MCF 10A (cell line): Measurements from ENCODE around the gene PLCG2. TPM values are rescaled to one million over a fixed set of nuclear protein-coding genes. Genes with fewer than 3 reads are reported as not detected.

Experiments
- BruUV-seq: library from RNA; stranded (reverse); fragments of 400-500 nt; replicated peaks from 2 replicates; lab custom pipeline; 2021; lab: Mats Ljungman, UMichigan
- CTCF ChIA-PET: fragments of 300-600 bp; sonication (Branson Sonifier 250); formaldehyde crosslinking; extraction: SDS; loops from one replicate; lab custom pipeline; 2021; ENCODE audit warnings: antibody characterized with exemption, inconsistent platforms; lab: Yijun Ruan, JAX
- POLR2A ChIA-PET: fragments of 300-600, 350-650 bp; sonication (Branson Sonifier 250); formaldehyde crosslinking; extraction: SDS; loops from one replicate; lab custom pipeline; 2020; ENCODE audit warnings: antibody characterized with exemption, inconsistent platforms; lab: Yijun Ruan, JAX
- DNase-seq: peaks from one replicate; pipeline ENCODE4 v3.0.0-alpha.2; 2018; ENCODE audit not compliant: unreplicated experiment
- H3K27ac Mint-ChIP-seq: one replicate; pipeline ENCODE4 v1.8.0; 2022; ENCODE audit warnings: mild to moderate bottlenecking, low read depth, mixed read lengths; ENCODE audit not compliant: unreplicated experiment
- H3K27me3 Mint-ChIP-seq: one replicate; pipeline ENCODE4 v1.8.0; 2022; ENCODE audit warnings: mixed read lengths; ENCODE audit not compliant: insufficient read depth, unreplicated experiment
- H3K36me3 Mint-ChIP-seq: one replicate; pipeline ENCODE4 v1.8.0; 2022; ENCODE audit warnings: mild to moderate bottlenecking, moderate library complexity, mixed read lengths; ENCODE audit not compliant: insufficient read depth, unreplicated experiment
- H3K4me1 Mint-ChIP-seq: one replicate; pipeline ENCODE4 v1.8.0; 2022; ENCODE audit warnings: mixed read lengths; ENCODE audit not compliant: insufficient read depth, unreplicated experiment
- H3K4me3 Mint-ChIP-seq: one replicate; pipeline ENCODE4 v1.8.0; 2022; ENCODE audit warnings: mild to moderate bottlenecking, moderate library complexity, mixed read lengths; ENCODE audit not compliant: unreplicated experiment
- H3K9me3 Mint-ChIP-seq: one replicate; pipeline ENCODE4 v1.8.0; 2022; ENCODE audit warnings: mixed read lengths; ENCODE audit not compliant: unreplicated experiment
- intact Hi-C: fragments of 100-400 bp; cut with micrococcal nuclease; formaldehyde crosslinking; loops from 2 replicates; pipeline ENCODE4 v1.14.1; 2022
- total RNA-seq: library from RNA; stranded (reverse); gene quantifications from 2 replicates; pipeline ENCODE4 v1.2.3, GENCODE V29; 2022
- TF ChIP-seq, protein P1 (sequence below): fragments of 200-600 bp; IDR thresholded peaks from one replicate; pipeline ENCODE4 v1.8.0; 2022; ENCODE audit warnings: antibody characterized with exemption, mild to moderate bottlenecking; ENCODE audit not compliant: unreplicated experiment

PLCG2 gene
- total RNA-seq, 1 experiment from 2014 or later = 5.2 TPM

DNA sequence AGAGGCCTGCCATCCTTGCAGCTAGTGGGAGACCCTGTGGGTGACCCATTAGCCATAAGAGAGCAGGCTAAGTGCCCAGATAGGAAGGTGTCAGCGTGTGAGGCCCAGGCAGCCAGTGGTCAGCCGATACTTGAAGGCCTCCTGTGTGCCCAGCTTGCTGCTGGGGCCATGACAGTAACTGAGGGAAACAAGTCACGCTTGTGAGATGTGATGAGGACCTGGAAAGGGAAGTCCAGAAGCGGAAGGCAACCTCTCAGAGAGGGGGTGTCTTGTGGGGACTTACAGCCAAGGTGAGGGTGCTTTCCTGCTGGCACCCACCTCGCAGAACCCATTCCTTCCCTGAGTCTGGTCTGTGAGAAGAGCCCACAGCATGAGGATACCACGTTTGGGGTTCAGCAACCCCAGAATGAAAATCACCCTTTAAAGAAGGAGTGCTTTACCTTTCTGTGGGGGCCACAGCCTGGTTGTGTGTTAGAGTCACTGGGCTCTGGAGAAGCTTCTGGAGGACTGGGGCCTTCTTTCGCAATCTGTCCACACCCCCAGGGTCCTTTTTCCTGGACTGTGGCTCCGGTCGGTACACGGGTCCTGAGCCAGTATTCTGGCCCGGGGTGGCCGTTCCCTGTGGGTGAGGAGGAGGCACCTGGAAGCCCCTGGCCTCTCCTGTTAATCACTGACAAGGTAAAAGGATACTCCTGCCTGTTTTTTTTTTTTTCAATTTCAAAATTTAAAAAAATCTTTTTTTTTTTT lies 53.9 kb downstream of the PLCG2 start:
- POLR2A ChIA-PET = interaction anchor here (0.5 kb wide), 1 partner anchor 738 kb away, joined by 3 read pairs; no protein-coding TSS in a partner anchor

DNA sequence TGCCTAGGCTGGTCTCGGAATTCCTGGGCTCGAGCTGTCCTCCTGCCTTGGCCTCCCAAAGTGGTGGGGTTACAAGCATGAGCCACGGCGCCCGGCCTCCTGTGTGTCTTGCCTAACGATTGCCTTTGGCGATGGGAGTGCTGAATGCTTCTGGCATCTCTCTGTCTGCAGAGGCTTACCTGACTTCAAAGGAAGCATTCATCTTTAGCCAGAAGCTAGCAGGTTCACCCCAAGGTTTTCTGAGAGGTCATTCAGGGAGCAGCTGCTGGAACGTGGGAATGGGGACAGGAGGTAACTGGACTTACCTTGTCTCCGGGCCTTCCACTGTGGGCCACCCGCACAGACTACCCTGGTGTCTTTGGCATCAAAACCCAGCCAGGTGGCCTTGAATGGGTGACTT lies 54.7 kb downstream of the PLCG2 start:
- H3K4me1 Mint-ChIP-seq = peaks cover 6% of the 10 kb centered on the region
- no peaks in the 10 kb centered on the region for H3K36me3 Mint-ChIP-seq
- no peaks in the 10 kb centered on the region for H3K9me3 Mint-ChIP-seq
- CTCF ChIA-PET = interaction anchor here (1.0 kb wide), 1 partner anchor 429 kb away, joined by 3 read pairs; no protein-coding TSS in a partner anchor
- BruUV-seq = no TSS peak
- intact Hi-C loops = no loop called here
- DNase-seq = no peak
- POLR2A ChIA-PET = no interaction called here
- no peaks in the 10 kb centered on the region for H3K27me3 Mint-ChIP-seq
- H3K4me3 Mint-ChIP-seq = no peak overlapping the region
- TF ChIP-seq, protein P1, sequence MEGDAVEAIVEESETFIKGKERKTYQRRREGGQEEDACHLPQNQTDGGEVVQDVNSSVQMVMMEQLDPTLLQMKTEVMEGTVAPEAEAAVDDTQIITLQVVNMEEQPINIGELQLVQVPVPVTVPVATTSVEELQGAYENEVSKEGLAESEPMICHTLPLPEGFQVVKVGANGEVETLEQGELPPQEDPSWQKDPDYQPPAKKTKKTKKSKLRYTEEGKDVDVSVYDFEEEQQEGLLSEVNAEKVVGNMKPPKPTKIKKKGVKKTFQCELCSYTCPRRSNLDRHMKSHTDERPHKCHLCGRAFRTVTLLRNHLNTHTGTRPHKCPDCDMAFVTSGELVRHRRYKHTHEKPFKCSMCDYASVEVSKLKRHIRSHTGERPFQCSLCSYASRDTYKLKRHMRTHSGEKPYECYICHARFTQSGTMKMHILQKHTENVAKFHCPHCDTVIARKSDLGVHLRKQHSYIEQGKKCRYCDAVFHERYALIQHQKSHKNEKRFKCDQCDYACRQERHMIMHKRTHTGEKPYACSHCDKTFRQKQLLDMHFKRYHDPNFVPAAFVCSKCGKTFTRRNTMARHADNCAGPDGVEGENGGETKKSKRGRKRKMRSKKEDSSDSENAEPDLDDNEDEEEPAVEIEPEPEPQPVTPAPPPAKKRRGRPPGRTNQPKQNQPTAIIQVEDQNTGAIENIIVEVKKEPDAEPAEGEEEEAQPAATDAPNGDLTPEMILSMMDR = no peak
- H3K27ac Mint-ChIP-seq = no peak overlapping the region

More for the DNA sequence above, 53.9 kb downstream of the PLCG2 start:
- no TSS peak for BruUV-seq
- H3K9me3 Mint-ChIP-seq = no peaks in the 10 kb centered on the region
- peaks cover 6% of the 10 kb centered on the region for H3K4me1 Mint-ChIP-seq
- intact Hi-C loops = no loop called here
- DNase-seq = no peak
- TF ChIP-seq, protein P1 = no peak
- H3K36me3 Mint-ChIP-seq = no peaks in the 10 kb centered on the region
- no peak overlapping the region for H3K27ac Mint-ChIP-seq
- no peak overlapping the region for H3K4me3 Mint-ChIP-seq
- H3K27me3 Mint-ChIP-seq = no peaks in the 10 kb centered on the region
- CTCF ChIA-PET = interaction anchor here (0.6 to 1.0 kb wide), 2 partner anchors 14 to 430 kb away, joined by 3 read pairs; no protein-coding TSS in a partner anchor

DNA sequence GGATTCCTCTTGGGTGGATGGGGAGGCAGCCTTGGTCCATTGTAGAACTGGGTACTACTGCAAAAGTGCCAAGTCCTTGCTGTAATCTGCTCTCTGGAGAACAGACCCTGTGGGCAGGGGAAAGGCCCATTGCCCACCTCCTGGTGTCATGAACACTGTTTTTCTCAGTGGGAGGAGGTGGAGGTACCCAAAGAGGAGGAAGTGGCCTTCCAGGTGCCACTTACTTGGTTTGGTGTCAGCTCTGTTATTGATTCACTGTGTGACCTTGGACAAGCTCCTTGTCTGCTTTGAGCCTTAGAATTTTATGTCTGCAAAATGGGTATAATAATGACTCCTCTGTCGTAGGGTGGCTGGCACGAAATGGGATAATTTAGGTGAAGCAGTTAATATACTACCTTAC lies 55.8 kb downstream of the PLCG2 start:
- BruUV-seq = no TSS peak
- H3K4me1 Mint-ChIP-seq = peaks cover 6% of the 10 kb centered on the region
- no peak overlapping the region for H3K4me3 Mint-ChIP-seq

More for the DNA sequence above, 55.8 kb downstream of the PLCG2 start:
- Mint-ChIP-seq H3K27ac (no peak overlapping the region), H3K9me3 (no peaks in the 10 kb centered on the region), H3K27me3 (no peaks in the 10 kb centered on the region), H3K36me3 (no peaks in the 10 kb centered on the region)
- no peak for DNase-seq
- CTCF ChIA-PET = interaction anchor here (1.0 kb wide), 1 partner anchor 40 kb away, joined by 4 read pairs; no protein-coding TSS in a partner anchor
- intact Hi-C loops = no loop called here
- TF ChIP-seq, protein P1 = no peak
- POLR2A ChIA-PET = no interaction called here
